ENCODE results near the gene BUB1.
"Not testable (repeated sequence)": the region's sequence is repeated elsewhere in the genome, so short reads cannot be mapped to it uniquely, and the experiment has no call there.

Gene BUB1

DNA sequence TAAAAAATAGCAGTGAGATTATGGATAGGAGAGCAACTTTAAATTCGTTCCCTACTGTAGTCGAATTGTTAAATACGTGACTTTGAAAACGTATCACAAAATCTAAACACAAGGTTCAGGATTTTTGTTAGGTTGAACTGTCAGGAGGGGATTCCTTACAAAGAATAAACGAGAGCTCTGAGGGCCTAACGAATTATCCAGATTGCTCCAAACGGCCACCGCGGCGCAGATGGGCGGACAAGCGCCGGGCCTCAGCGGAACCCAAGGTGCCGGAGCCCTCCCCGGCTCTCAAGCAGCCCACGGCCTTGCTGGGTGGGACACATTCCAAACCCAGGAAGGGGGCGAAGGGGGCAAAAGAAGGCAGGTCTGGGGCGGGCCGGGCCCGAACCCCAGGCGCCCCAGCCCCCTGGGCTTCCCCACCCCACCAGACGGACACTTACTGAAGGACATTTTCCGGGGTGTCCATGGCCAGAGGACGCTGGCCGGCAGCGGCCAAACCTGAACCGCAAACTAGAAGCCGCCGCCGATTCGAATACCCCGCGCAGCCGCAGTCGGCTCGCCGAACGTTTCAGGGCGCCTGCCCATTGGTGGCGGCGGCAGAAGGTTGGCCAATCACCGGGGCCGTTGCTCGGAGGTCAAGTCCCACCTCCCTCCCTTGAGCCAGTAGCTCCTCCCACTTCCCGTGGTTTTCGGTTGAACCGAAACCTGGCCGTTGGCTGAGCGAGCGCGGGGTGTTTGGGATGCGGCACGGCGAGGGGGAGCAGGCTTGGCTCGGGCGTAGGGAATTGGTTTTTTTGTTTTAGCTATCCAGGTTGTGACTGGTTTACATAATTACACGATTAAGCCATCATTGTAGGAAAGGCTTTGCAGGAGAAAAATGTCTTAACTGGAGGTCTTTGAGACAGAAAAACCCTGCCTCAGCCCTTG is at the start of gene BUB1:
Gene BUB1 (minus strand): TSS at position 534 of the 927 bp plus-strand sequence. CDS start 68 bp downstream, at position 466.
- peak; percentile 94 for DNase-seq

GRCh38 chr2:110726285-110726684 is 48.4 kb upstream of the BUB1 start:
- no peak for DNase-seq

- no peak for DNase-seq
These were observed 48.0 kb upstream of the BUB1 start for GRCh38 chr2:110725859-110726258.

DNA sequence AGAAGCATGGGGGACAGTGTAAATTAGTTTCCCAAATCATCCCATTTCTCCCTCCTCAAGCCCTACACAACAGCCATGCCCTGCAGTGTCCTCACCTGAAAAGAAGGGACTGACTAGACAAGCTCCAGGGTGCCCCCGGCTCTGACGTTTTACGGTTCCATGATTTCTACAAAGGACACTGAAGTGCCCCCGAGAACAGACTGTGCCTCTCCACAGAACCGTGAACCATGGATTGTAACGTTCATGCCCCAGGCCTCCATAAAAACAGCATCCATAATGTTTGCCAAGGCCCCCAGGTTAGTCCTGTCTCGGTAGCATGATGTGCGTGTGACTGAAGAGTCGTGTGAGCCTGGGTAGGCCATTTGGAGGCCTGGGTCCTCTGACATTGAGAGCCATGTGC is 47.5 kb upstream of the BUB1 start:
- DNase-seq: no peak

DNA sequence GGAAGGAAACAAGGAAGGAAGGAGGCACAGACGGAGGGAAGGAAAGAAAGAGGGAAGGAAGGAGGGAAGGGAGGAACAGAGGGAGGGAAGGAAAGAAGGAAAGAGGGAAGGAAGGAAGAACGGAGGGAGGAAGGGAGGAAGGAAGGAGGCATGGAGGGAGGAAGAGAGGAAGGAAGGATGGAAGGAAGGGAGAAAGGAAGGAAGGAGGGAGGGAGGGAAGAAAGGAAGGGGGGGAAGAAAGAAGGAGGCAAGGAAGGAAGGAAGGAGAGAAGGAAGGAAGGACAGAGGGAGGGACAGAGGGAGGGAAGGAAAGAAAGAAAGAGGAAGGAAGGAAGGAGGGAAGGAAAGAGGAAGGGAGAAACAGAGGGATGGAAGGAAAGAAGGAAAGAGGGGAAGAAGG is 47.0 kb upstream of the BUB1 start:
- no peak for DNase-seq

DNA sequence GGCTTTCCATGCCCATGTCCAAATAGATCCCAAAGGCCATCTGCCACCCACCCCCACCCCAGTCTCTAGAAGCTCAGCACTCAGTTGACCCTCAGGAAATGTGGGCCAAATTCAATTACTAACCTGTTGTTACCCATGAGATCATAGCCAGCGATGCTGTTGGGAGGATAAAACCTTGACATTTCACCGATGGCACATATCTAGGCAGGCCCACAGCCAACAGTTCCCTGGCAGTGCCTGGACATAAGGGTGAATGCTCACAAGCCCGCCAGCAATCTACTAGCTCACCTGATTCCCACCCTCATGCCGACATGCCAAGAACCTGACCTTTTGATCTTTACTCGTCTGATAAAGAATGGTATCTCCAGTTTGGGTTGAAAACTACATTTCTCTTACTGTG is 42.7 kb upstream of the BUB1 start:
- DNase-seq: no peak

DNA sequence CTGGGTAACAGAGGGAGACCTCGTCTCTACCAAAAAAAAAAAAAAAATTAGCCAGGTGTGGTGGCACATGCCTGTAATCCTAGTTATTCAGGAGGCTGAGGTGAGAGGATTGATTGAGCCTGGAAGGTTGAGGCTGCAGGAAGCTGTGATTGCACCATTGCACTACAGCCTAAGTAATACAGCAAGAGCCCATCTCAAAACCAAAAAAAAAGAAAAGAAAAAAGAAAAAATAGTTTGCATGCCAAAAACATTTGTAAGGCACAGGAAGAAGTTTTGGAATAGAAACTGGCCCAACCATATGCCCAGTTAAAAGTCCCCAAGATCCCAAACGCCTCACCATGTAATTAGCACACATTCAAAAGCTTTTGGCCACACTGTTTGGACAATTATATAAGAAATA is 41.1 kb upstream of the BUB1 start:
- no peak for DNase-seq

- DNase-seq: no peak
These were observed 40.5 kb upstream of the BUB1 start for GRCh38 chr2:110718382-110718781.

- no peak for DNase-seq
These were observed 39.9 kb upstream of the BUB1 start for GRCh38 chr2:110717734-110718133.

- DNase-seq: no peak
These were observed 39.2 kb upstream of the BUB1 start for GRCh38 chr2:110716959-110717645.

GRCh38 chr2:110714452-110715224 is 36.8 kb upstream of the BUB1 start:
- no peak for DNase-seq

GRCh38 chr2:110713513-110714362 is 35.9 kb upstream of the BUB1 start:
- DNase-seq: no peak

DNA sequence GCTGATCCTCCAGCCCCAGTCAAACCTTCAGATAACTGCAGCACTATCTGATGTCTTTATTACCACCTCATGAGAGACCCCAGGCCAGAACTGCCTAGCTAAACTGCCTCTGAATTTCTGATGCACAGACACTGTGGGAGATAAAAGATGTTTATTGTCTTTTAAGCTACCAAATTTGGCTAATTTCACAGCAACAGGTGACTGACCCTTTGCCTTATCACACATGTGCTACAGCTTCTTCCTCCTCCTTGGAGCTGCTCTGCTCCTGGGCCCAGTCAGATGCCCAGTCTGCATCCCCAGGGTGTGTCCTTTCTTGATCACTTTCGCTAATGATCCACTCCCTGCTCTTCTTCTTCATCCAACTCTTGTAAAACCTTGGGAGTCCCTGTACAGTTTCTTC is 34.9 kb upstream of the BUB1 start:
- no peak for DNase-seq

DNA sequence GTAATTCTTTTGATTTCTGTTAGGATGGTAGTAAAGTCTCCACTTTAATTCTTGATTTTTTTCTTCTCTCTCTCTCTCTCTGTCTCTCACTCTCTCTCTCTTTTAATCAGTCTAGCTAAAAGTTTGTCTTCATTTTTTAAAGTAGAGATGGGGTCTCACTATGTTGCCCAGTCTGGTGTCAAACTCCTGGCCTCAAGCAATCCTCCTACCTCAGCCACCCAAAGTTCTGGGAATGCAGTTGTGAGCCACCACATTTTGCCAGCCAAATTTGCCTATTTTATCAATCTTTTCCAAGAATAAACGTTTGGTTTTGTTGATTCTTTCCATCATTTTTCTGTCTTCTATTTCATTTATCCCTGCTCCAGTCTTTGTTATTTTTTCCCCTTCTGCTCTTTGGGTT is 30.6 kb upstream of the BUB1 start:
- DNase-seq: no peak

DNA sequence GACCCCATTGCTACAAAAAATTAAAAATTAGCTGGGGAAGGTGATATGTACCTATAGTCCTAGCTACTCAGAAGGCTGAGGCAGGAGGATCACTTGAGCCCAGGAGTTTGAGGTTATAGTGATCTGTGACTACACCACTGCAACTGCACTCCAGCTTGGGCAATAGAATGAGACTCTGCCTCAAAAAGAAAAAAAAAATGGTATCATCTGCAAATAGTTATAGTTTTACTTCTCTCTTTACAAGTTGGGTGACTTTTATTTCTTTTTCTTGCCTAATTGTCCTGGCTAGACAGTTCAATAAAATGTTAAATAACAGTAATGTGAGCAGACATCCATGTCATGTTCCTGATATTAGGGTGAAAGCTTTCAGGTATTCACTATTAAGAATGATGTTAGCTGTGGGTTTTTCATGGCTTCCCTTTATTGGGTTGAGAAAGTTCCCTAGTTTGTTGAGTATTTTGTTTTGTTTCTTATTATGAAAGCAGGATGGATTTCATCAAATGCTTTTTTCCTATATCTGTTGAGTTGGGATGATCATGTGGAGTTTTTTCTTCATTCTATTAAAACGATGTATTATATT is 29.6 kb upstream of the BUB1 start:
- DNase-seq: no peak

- no peak for DNase-seq
These were observed 24.9 kb upstream of the BUB1 start for GRCh38 chr2:110702514-110703380.

GRCh38 chr2:110698253-110698652 is 20.4 kb upstream of the BUB1 start:
- not testable (repeated sequence) for DNase-seq

DNA sequence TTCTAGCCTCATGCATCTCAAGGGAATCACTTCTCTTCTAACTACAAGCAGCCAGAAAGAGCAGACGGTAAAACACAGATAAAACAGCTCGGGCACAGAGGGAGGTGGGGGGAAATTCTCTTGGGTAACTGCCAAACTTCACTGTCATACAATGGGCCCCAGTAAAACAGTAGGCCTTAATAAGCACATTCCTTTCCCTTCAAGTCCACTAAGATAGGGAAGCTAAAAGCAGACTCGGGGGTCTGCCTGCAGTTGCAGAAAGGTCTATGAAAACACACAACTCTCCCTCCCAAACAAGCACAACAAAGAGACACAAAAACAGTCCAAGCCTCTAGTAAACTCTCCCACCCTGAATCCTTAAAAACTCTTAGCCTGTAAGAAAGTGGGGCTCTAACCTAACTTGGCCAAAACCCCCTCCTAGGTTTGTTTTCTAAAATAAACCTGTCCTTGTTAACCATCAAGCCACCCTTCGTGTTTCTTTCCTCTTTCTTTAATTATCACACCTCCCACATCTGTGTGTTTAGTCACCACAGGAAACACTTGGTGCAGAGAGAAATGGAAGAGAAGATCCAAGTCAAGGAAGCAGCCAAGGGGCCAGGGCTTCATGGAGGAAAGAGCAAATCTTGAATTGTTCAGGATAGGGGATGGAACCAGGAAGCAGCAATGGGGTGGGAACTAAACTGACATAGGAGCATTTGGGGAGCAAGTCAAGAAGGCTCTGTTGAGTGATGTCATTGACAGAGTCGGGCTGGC is 17.5 kb upstream of the BUB1 start:
- DNase-seq: not testable (repeated sequence)

- no peak for DNase-seq
These were observed 13.9 kb upstream of the BUB1 start for GRCh38 chr2:110691612-110692258.

All from stimulated activated naive CD4-positive, alpha-beta T cell treated with Interleukin-2 at 50 U/mL for 16 hours (primary cell).